ENCODE results near the gene ELK4.

The ELK4 gene

GRCh38 chr1:205630241-205630640, 1.6 kb downstream of the ELK4 start:
- Histone ChIP-seq H3K27me3 (ENCODE audit: insufficient read depth, poor library complexity, severe bottlenecking) (no peaks in the 10 kb centered on the region), H3K27ac (replicated peaks) (peak overlapping the region; percentile 80), H3K4me3 (replicated peaks; ENCODE audit: insufficient read depth, low read length) (peak overlapping the region; percentile 69)
- DNase-seq (ENCODE audit: low read depth in 1 of 2, low spot score in 1 of 2) = no peak
- TF ChIP-seq CTCF (IDR thresholded peaks at IDR 0.05; ENCODE audit: insufficient read depth, low read length) (no peak), POLR2AphosphoS5 (IDR thresholded peaks at IDR 0.05; ENCODE audit: low read depth) (no peak), GABPA (IDR thresholded peaks at IDR 0.05; ENCODE audit: low read depth) (no peak), SPI1 (IDR thresholded peaks at IDR 0.05; ENCODE audit: borderline replicate concordance, low read depth) (no peak)
- TF ChIP-seq, protein P1, sequence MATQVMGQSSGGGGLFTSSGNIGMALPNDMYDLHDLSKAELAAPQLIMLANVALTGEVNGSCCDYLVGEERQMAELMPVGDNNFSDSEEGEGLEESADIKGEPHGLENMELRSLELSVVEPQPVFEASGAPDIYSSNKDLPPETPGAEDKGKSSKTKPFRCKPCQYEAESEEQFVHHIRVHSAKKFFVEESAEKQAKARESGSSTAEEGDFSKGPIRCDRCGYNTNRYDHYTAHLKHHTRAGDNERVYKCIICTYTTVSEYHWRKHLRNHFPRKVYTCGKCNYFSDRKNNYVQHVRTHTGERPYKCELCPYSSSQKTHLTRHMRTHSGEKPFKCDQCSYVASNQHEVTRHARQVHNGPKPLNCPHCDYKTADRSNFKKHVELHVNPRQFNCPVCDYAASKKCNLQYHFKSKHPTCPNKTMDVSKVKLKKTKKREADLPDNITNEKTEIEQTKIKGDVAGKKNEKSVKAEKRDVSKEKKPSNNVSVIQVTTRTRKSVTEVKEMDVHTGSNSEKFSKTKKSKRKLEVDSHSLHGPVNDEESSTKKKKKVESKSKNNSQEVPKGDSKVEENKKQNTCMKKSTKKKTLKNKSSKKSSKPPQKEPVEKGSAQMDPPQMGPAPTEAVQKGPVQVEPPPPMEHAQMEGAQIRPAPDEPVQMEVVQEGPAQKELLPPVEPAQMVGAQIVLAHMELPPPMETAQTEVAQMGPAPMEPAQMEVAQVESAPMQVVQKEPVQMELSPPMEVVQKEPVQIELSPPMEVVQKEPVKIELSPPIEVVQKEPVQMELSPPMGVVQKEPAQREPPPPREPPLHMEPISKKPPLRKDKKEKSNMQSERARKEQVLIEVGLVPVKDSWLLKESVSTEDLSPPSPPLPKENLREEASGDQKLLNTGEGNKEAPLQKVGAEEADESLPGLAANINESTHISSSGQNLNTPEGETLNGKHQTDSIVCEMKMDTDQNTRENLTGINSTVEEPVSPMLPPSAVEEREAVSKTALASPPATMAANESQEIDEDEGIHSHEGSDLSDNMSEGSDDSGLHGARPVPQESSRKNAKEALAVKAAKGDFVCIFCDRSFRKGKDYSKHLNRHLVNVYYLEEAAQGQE (IDR thresholded peaks at IDR 0.05; ENCODE audit: insufficient replicate concordance, low read depth) = no peak

DNA sequence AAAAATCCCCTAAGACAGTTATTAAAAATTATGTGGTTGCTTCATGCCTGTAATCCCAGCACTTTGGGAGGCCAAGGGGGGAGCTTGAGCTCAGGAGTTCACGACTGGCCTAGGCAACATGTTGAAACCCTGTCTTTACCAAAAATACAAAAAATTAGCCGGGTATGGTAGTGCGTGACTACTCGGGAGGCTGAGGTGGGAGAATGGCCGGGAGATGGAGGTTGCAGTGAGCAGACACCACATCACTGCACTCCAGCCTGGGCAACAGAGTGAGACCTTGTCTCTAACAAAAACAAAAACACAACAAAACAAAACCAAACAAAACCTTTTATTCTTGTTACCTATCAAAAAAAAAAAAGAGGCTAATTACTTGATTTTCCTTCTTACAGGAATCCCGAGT, 2.1 kb downstream of the ELK4 start:
- Histone ChIP-seq H3K4me3 (replicated peaks; ENCODE audit: insufficient read depth, low read length) (no peak overlapping the region), H3K27me3 (ENCODE audit: insufficient read depth, poor library complexity, severe bottlenecking) (no peaks in the 10 kb centered on the region), H3K27ac (replicated peaks) (no peak overlapping the region; the same call in 1 of the 2 replicates)
- TF ChIP-seq POLR2AphosphoS5 (IDR thresholded peaks at IDR 0.05; ENCODE audit: low read depth) (no peak), GABPA (IDR thresholded peaks at IDR 0.05; ENCODE audit: low read depth) (no peak), SPI1 (IDR thresholded peaks at IDR 0.05; ENCODE audit: borderline replicate concordance, low read depth) (no peak), CTCF (IDR thresholded peaks at IDR 0.05; ENCODE audit: insufficient read depth, low read length) (no peak)
- TF ChIP-seq, protein P1 (IDR thresholded peaks at IDR 0.05; ENCODE audit: insufficient replicate concordance, low read depth) = no peak
- no peak for DNase-seq (ENCODE audit: low read depth in 1 of 2, low spot score in 1 of 2)

GRCh38 chr1:205627956-205628355, 3.9 kb downstream of the ELK4 start:
- no peak overlapping the region for H3K27ac ChIP-seq (replicated peaks)
- TF ChIP-seq GABPA (IDR thresholded peaks at IDR 0.05; ENCODE audit: low read depth) (no peak), SPI1 (IDR thresholded peaks at IDR 0.05; ENCODE audit: borderline replicate concordance, low read depth) (no peak), POLR2AphosphoS5 (IDR thresholded peaks at IDR 0.05; ENCODE audit: low read depth) (no peak), CTCF (IDR thresholded peaks at IDR 0.05; ENCODE audit: insufficient read depth, low read length) (no peak)
- TF ChIP-seq, protein P1 (IDR thresholded peaks at IDR 0.05; ENCODE audit: insufficient replicate concordance, low read depth) = no peak

More at GRCh38 chr1:205627956-205628355, 3.9 kb downstream of the ELK4 start:
- DNase-seq (ENCODE audit: low read depth in 1 of 2, low spot score in 1 of 2) = no peak
- no peaks in the 10 kb centered on the region for H3K27me3 ChIP-seq (ENCODE audit: insufficient read depth, poor library complexity, severe bottlenecking)
- no peak overlapping the region for H3K4me3 ChIP-seq (replicated peaks; ENCODE audit: insufficient read depth, low read length)

Data from HL-60 (cell line).